ENCODE data around the gene ASL. TPM values are rescaled to one million over a fixed set of nuclear protein-coding genes. Genes with fewer than 3 reads are reported as not detected.
"Not testable (repeated sequence)": the region's sequence is repeated elsewhere in the genome, so short reads cannot be mapped to it uniquely, and the experiment has no call there.

ASL gene
- total RNA-seq (48.7 and 48.8 TPM in 2 replicates), polyA plus RNA-seq (38.0 and 39.7 TPM in 2 replicates), polyA minus RNA-seq (28.5 and 30.6 TPM in 2 replicates)
- 20.9 TPM for total RNA-seq (2013)

DNA sequence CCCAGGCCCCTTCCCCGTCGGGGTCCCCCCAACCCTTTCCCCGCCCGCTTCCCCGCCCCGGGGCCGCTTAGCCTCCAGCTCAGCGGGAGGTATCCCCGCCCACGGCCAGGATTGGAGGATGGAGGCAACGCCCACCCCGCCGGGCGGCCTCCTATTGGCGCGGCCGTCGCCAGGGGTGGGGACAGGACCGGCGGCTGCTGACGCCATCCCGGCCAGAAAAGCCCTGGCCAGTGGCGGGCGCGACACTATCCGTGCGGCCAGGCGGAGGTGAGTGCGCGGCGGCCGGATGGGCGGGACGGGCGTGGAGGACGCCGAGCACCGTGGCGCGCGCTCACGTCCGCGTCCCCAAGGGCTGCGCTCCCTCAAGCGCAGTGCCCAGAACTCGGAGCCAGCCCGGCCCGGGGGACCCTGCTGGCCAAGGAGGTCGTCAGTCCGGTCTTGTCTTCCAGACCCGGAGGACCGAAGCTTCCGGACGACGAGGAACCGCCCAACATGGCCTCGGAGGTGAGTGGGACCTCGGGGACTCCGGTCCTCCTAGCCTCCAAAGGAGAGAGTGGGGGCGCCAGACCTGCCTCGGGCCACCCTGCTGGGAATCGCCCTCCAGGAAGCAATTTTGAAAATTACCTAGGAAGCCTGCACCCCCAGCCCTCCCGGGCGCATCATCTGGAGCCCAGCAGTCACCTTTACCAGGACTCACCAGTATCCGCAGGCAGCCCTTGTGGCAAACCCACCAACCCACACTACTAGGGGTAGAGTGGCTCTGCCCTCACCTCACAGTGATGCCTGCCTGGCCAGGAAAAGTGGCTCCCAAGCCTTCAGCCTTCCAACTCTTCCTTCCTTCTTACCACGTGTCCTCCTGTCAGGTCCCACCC lies at the start of gene ASL:
Gene ASL (plus strand): TSS at position 230 of the 872 bp plus-strand sequence. CDS start 263 bp downstream, at position 493.
- Histone ChIP-seq H3K4me1 (ENCODE audit: control insufficient read depth in 2 of 2, insufficient read depth in 2 of 2, low read length in 2 of 2) (peaks cover 6 to 18% of the 10 kb centered on the region in 2 donors), H3K79me2 (ENCODE audit: control insufficient read depth, insufficient read depth, low read length) (peaks cover 11% of the 10 kb centered on the region), H3K4me3 (ENCODE audit: control extremely low read depth in 1 of 5, extremely low read depth in 1 of 5, insufficient read depth in 1 of 5, low read depth in 2 of 5, low read length in 4 of 5) (peak within 1 kb of the TSS; percentile 54 to 93 (median 77)), H2AFZ (ENCODE audit: insufficient read depth, low read depth, low read length, poor library complexity, severe bottlenecking) (peak within 1 kb of the TSS; percentile 94), H3K4me2 (replicated peaks; ENCODE audit: low read depth, low read length, poor library complexity, severe bottlenecking) (peak within 1 kb of the TSS; percentile 97), H3K36me3 (replicated peaks in 1 of 2; ENCODE audit: control extremely low read depth in 1 of 2, control insufficient read depth in 1 of 2, extremely low read depth in 1 of 2, insufficient read depth in 2 of 2, low read length in 1 of 2) (no peaks in the 10 kb centered on the region), H3K9me3 (ENCODE audit: control extremely low read depth in 1 of 3, control insufficient read depth in 2 of 3, insufficient read depth in 1 of 3, low read length in 2 of 3) (no peaks in the 10 kb centered on the region), H3K9ac (ENCODE audit: low read length) (peak within 1 kb of the TSS; percentile 92), H4K20me1 (ENCODE audit: control insufficient read depth, insufficient read depth, low read length, poor library complexity, severe bottlenecking) (no peaks in the 10 kb centered on the region), H3K27ac (ENCODE audit: low read length in 2 of 2) (peak within 1 kb of the TSS; percentile 55 to 82), H3K27me3 (replicated peaks in 1 of 4; ENCODE audit: control extremely low read depth in 1 of 4, control insufficient read depth in 3 of 4, insufficient read depth in 4 of 4, low read length in 3 of 4) (no peaks in the 10 kb centered on the region)
- peak within 1 kb of the TSS; percentile 90 for H3K4me3 Mint-ChIP-seq
- DNase-seq (peak; percentile 90), ATAC-seq (ENCODE audit: low read depth) (peak; percentile 98)
- under 1% methylated on average over 67 of the region's 67 CpGs for WGBS (ENCODE audit: insufficient coverage)
- intact Hi-C loops (cut with micrococcal nuclease), result loop anchor here (1.0 to 10.0 kb wide), 3 partner anchors 38 to 339 kb away; partner anchors contain the start of genes CRCP and GUSB
- peak within 1 kb of the TSS; percentile 76 for H3K27ac Mint-ChIP-seq
- peaks cover 17% of the 10 kb centered on the region for H3K4me1 Mint-ChIP-seq
- H3K27me3 Mint-ChIP-seq, result no peaks in the 10 kb centered on the region
- TF ChIP-seq, protein P1, sequence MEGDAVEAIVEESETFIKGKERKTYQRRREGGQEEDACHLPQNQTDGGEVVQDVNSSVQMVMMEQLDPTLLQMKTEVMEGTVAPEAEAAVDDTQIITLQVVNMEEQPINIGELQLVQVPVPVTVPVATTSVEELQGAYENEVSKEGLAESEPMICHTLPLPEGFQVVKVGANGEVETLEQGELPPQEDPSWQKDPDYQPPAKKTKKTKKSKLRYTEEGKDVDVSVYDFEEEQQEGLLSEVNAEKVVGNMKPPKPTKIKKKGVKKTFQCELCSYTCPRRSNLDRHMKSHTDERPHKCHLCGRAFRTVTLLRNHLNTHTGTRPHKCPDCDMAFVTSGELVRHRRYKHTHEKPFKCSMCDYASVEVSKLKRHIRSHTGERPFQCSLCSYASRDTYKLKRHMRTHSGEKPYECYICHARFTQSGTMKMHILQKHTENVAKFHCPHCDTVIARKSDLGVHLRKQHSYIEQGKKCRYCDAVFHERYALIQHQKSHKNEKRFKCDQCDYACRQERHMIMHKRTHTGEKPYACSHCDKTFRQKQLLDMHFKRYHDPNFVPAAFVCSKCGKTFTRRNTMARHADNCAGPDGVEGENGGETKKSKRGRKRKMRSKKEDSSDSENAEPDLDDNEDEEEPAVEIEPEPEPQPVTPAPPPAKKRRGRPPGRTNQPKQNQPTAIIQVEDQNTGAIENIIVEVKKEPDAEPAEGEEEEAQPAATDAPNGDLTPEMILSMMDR (IDR thresholded peaks at IDR 0.05), result no peak
- TF ChIP-seq EZH2 (IDR thresholded peaks at IDR 0.05; ENCODE audit: borderline replicate concordance, insufficient read depth, low read depth, low read length, poor library complexity, severe bottlenecking), result no peak
- ChIA-PET POLR2A (interaction anchor here (0.6 to 1.2 kb wide), 7 partner anchors 19 to 1227 kb away, joined by 3 to 6 read pairs (median 5); partner anchors contain the start of genes CRCP and TPST1), CTCF (interaction anchor here (0.6 to 1.4 kb wide), 2 partner anchors 31 to 39 kb away, joined by 3 to 4 read pairs; partner anchors contain the start of gene CRCP)
- no peaks in the 10 kb centered on the region for H3K9me3 Mint-ChIP-seq (ENCODE audit: insufficient read depth)

DNA sequence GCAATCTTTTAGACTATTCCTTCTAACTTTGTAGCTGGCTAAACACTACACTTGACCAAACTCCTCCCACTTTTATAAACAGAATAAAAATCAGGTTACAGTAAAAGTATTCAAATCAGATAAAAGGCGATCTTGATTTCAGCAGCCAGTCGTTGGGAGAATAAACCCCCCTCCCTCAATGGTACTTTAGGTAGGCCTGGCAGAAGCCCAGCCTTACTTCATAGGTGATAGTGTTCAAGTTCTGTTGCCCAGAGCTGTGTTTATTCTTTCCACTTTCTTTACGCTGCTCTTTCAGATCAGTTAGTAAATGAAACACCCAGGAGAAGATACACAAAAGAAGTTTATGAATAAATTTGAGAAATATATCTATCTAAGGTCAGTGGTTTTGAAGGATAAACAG lies 47.3 kb upstream of the ASL start:
- H3K27ac Mint-ChIP-seq; POLR2A ChIA-PET; H3K79me2 ChIP-seq (ENCODE audit: control insufficient read depth, insufficient read depth, low read length); H3K4me3 Mint-ChIP-seq; H3K4me1 ChIP-seq (ENCODE audit: control insufficient read depth in 2 of 2, insufficient read depth in 2 of 2, low read length in 2 of 2); H3K4me1 Mint-ChIP-seq; ATAC-seq (ENCODE audit: low read depth); H3K4me3 ChIP-seq (ENCODE audit: control extremely low read depth in 1 of 5, extremely low read depth in 1 of 5, insufficient read depth in 1 of 5, low read depth in 2 of 5, low read length in 4 of 5); H3K9ac ChIP-seq (ENCODE audit: low read length); H3K27ac ChIP-seq (ENCODE audit: low read length in 2 of 2); intact Hi-C loops (cut with micrococcal nuclease); H3K9me3 ChIP-seq (ENCODE audit: control extremely low read depth in 1 of 3, control insufficient read depth in 2 of 3, insufficient read depth in 1 of 3, low read length in 2 of 3); H3K36me3 ChIP-seq (replicated peaks in 1 of 2; ENCODE audit: control extremely low read depth in 1 of 2, control insufficient read depth in 1 of 2, extremely low read depth in 1 of 2, insufficient read depth in 2 of 2, low read length in 1 of 2); H3K27me3 Mint-ChIP-seq; DNase-seq; CTCF ChIA-PET; H3K27me3 ChIP-seq (replicated peaks in 1 of 4; ENCODE audit: control extremely low read depth in 1 of 4, control insufficient read depth in 3 of 4, insufficient read depth in 4 of 4, low read length in 3 of 4); H3K9me3 Mint-ChIP-seq (ENCODE audit: insufficient read depth); H2AFZ ChIP-seq (ENCODE audit: insufficient read depth, low read depth, low read length, poor library complexity, severe bottlenecking); H4K20me1 ChIP-seq (ENCODE audit: control insufficient read depth, insufficient read depth, low read length, poor library complexity, severe bottlenecking); H3K4me2 ChIP-seq (replicated peaks; ENCODE audit: low read depth, low read length, poor library complexity, severe bottlenecking): not testable (repeated sequence)
- no CpG with 5 or more reads among the region's 3 CpGs for WGBS (ENCODE audit: insufficient coverage)

Data from B cell (primary cell).